Right lobe of liver (tissue), 4 donors: Measurements from ENCODE around the gene LTB.

ENCODE experiments used
- POLR2A ChIP-seq: fragments of 450-650 bp; IDR thresholded peaks from one replicate; pipeline ENCODE4 v1.6.1; 2017; ENCODE audit warnings: antibody characterized with exemption, mild to moderate bottlenecking
- TF ChIP-seq, protein P1 (sequence below), 4 donors: fragments of 200-600 bp in 3 of 4; fragments of 450-650 bp in 1 of 4; IDR thresholded peaks; one replicate each; pipeline versions ENCODE4 v1.5.1 to v1.8.0; 2016 to 2022; ENCODE audit warnings: antibody characterized with exemption in 4 of 4, mild to moderate bottlenecking in 2 of 4
- donor health status: DM: no; HTN: no; CAD: no.
- donor health status: DM: no; HTN: no; CAD: no.
- donor health status: DM: no; HTN: yes; CAD: no.

DNA sequence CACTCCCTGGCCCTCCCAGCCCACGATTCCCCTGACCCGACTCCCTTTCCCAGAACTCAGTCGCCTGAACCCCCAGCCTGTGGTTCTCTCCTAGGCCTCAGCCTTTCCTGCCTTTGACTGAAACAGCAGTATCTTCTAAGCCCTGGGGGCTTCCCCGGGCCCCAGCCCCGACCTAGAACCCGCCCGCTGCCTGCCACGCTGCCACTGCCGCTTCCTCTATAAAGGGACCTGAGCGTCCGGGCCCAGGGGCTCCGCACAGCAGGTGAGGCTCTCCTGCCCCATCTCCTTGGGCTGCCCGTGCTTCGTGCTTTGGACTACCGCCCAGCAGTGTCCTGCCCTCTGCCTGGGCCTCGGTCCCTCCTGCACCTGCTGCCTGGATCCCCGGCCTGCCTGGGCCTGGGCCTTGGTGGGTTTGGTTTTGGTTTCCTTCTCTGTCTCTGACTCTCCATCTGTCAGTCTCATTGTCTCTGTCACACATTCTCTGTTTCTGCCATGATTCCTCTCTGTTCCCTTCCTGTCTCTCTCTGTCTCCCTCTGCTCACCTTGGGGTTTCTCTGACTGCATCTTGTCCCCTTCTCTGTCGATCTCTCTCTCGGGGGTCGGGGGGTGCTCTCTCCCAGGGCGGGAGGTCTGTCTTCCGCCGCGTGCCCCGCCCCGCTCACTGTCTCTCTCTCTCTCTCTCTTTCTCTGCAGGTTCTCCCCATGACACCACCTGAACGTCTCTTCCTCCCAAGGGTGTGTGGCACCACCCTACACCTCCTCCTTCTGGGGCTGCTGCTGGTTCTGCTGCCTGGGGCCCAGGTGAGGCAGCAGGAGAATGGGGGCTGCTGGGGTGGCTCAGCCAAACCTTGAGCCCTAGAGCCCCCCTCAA lies 9.9 kb downstream of the LTB start, which contains the start of gene LTA:
- TF ChIP-seq, protein P1, sequence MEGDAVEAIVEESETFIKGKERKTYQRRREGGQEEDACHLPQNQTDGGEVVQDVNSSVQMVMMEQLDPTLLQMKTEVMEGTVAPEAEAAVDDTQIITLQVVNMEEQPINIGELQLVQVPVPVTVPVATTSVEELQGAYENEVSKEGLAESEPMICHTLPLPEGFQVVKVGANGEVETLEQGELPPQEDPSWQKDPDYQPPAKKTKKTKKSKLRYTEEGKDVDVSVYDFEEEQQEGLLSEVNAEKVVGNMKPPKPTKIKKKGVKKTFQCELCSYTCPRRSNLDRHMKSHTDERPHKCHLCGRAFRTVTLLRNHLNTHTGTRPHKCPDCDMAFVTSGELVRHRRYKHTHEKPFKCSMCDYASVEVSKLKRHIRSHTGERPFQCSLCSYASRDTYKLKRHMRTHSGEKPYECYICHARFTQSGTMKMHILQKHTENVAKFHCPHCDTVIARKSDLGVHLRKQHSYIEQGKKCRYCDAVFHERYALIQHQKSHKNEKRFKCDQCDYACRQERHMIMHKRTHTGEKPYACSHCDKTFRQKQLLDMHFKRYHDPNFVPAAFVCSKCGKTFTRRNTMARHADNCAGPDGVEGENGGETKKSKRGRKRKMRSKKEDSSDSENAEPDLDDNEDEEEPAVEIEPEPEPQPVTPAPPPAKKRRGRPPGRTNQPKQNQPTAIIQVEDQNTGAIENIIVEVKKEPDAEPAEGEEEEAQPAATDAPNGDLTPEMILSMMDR (IDR thresholded peaks at IDR 0.05) = no peak
- no peak for TF ChIP-seq POLR2A
